ENCODE results near the gene LRCH3. TPM values are rescaled to one million over a fixed set of nuclear protein-coding genes. Genes with fewer than 3 reads are reported as not detected.
"Not testable (repeated sequence)": the region's sequence is repeated elsewhere in the genome, so short reads cannot be mapped to it uniquely, and the experiment has no call there.

Gene LRCH3
- total RNA-seq, 1 donor from 2014 or later = 96.1 TPM

DNA sequence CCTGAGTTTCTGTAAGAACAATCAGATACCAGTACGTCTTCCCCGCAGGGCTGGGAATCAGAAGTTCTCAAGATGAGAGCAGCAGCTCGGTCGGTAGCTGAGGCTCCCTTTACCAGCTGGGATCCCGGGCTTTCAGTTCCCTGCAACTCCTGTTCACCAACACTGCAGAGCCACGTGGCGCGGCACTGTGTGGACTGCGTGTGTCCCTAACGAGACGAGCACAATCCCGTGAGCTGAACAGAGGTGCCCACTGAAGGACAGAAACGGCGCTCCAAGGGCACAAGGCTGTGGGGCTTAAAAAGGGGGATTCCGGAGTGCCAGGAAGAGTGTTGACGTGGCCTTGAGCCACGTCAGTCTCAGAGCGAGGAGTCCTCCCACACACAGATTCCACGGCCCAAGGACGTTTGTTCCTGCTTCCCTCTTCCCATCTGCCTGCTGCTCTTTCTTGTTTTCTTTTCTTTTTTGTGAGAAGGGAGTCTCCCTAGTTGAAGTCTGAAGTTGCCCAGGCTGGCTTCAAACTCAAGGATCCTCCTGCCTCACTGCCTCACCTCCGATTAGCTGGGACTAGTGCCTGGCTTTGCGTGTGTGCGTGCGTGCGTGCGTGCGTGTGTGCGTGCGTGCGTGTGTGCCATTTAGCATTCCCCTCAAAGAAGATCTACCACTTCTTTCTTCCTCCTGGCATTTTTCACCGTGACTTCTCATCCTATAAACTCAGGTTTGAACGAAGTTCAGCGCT is 121.9 kb downstream of the LRCH3 start:
- Mint-ChIP-seq H3K36me3 (ENCODE audit: low read depth) (peaks cover 6% of the 10 kb centered on the region), H3K27me3 (no peaks in the 10 kb centered on the region), H3K4me3 (no peak overlapping the region), H3K9me3 (no peaks in the 10 kb centered on the region), H3K27ac (no peak overlapping the region), H3K4me1 (no peaks in the 10 kb centered on the region)
- CTCF ChIA-PET = no interaction called here
- TF ChIP-seq, protein P1, sequence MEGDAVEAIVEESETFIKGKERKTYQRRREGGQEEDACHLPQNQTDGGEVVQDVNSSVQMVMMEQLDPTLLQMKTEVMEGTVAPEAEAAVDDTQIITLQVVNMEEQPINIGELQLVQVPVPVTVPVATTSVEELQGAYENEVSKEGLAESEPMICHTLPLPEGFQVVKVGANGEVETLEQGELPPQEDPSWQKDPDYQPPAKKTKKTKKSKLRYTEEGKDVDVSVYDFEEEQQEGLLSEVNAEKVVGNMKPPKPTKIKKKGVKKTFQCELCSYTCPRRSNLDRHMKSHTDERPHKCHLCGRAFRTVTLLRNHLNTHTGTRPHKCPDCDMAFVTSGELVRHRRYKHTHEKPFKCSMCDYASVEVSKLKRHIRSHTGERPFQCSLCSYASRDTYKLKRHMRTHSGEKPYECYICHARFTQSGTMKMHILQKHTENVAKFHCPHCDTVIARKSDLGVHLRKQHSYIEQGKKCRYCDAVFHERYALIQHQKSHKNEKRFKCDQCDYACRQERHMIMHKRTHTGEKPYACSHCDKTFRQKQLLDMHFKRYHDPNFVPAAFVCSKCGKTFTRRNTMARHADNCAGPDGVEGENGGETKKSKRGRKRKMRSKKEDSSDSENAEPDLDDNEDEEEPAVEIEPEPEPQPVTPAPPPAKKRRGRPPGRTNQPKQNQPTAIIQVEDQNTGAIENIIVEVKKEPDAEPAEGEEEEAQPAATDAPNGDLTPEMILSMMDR (IDR thresholded peaks at IDR 0.05) = no peak
- intact Hi-C loops (cut with micrococcal nuclease) = no loop called here
- DNase-seq = no peak
- POLR2A ChIA-PET = no interaction called here
- ATAC-seq (ENCODE audit: low read depth) = no peak

DNA sequence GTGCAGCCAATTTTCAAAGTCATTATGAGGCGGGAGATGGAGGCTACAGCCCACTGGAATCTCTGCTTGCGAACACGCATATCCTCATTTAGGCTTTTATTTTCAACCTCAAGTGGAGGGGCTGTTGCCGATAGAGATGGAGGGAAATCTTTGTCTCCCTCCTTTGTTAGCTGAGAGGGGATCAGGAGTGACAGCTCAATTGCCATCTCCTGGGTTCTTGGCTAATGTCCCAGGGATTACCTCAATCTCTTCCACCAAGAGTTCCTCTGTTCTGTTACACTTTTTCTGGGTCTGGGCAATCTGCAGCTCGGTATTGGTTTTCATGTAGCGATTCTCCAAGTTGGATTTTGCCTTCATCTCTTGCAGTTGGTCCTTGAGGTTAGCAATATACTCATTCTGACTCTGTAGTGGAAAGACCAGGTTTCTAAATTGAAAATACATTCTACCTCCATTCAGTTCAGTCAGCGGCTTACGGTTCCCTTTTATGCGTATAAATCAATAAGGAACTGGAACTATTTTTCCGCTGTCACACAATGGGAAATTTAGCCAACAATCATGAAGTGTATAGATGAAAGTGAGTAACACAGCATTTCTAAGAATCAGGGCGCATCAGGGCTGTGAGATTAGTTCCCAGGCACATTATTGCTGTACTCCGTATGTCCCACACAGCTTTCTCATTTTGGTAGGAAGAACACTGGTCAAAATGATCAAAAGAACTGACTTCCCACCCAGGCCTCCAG is 122.8 kb downstream of the LRCH3 start:
- ChIA-PET POLR2A (no interaction called here), CTCF (no interaction called here)
- H3K4me3 Mint-ChIP-seq = no peak overlapping the region
- intact Hi-C loops (cut with micrococcal nuclease) = no loop called here
- H3K27me3 Mint-ChIP-seq = no peaks in the 10 kb centered on the region
- H3K27ac Mint-ChIP-seq = no peak overlapping the region
- no peaks in the 10 kb centered on the region for H3K9me3 Mint-ChIP-seq
- H3K36me3 Mint-ChIP-seq (ENCODE audit: low read depth) = peaks cover 6% of the 10 kb centered on the region
- no peak for DNase-seq
- H3K4me1 Mint-ChIP-seq = no peaks in the 10 kb centered on the region
- TF ChIP-seq, protein P1 (IDR thresholded peaks at IDR 0.05) = no peak
- ATAC-seq (ENCODE audit: low read depth) = no peak

DNA sequence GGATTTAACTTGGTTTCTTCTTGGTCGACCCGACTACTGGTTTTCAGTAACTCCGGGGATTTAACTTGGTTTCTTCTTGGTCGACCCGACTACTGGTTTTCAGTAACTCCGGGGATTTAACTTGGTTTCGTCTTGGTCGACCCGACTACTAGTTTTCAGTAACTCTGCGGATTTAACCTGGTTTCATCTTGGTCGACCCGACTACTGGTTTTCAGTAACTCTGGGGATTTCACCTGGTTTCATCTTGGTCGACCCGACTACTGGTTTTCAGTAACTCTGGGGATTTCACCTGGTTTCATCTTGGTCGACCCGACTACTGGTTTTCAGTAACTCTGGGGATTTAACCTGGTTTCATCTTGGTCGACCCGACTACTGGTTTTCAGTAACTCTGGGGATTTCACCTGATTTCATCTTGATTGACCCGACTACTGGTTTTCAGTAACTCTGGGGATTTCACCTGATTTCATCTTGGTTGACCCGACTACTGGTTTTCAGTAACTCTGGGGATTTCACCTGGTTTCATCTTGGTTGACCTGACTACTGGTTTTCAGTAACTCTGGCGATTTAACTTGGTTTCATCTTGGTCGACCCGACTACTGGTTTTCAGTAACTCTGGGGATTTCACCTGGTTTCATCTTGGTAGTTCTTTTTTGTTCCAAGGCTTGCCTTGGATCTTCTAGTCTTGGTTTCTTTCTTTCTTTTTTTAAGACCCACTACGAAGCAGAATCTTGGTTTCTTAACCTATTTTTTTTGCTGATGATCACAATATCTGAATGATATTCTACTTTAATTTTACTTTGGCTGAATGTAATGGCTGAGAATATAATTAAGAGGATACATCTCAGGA is 130.6 kb downstream of the LRCH3 start:
- H3K9me3 Mint-ChIP-seq; intact Hi-C loops (cut with micrococcal nuclease); POLR2A ChIA-PET; H3K4me3 Mint-ChIP-seq; H3K4me1 Mint-ChIP-seq; H3K27me3 Mint-ChIP-seq; DNase-seq; CTCF ChIA-PET; ATAC-seq (ENCODE audit: low read depth); H3K27ac Mint-ChIP-seq: not testable (repeated sequence)
- peaks cover 16% of the 10 kb centered on the region for H3K36me3 Mint-ChIP-seq (ENCODE audit: low read depth)

DNA sequence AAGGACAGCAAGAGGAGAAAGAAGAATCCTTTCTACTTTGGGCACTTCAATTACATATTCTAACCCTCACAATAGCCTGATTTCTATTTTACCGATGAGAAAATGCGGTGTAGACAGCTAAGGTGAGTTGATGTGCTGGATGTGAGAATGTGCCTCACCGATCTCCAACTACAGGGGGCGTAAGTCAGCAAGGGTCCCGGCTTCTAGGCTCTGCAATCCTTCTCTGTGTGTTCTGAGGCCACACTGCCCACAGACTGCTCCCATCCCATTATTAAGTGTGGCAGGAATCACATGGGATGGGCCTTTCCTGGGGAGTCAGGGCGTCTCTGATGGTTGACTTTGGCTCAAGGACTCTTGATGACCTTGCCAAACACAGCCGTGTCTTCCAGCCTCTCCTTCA is 135.4 kb downstream of the LRCH3 start:
- Mint-ChIP-seq H3K4me3 (no peak overlapping the region), H3K9me3 (no peaks in the 10 kb centered on the region), H3K27me3 (no peaks in the 10 kb centered on the region), H3K27ac (no peak overlapping the region), H3K4me1 (no peaks in the 10 kb centered on the region), H3K36me3 (ENCODE audit: low read depth) (peaks cover 37% of the 10 kb centered on the region)
- ChIA-PET CTCF (no interaction called here), POLR2A (no interaction called here)
- intact Hi-C loops (cut with micrococcal nuclease) = no loop called here
- DNase-seq (no peak), ATAC-seq (ENCODE audit: low read depth) (no peak)
- TF ChIP-seq, protein P1 (IDR thresholded peaks at IDR 0.05) = no peak

DNA sequence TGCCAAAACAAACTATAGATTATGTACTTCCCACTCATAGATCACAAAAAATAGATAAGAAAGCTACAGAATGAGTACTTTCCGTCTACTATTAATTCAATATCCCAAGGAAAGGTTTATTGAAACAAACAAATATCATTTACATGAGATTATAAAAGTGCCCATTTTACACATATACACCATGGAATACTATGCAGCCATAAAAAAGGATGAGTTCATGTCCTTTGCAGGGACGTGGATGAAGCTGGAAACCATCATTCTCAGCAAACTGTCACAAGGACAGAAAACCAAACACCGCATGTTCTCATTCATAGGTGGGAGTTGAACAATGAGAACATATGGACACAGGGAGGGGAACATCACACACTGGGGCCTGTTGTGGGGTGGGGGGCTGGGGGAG is 136.5 kb downstream of the LRCH3 start:
- CTCF ChIA-PET = not testable (repeated sequence)

More for the DNA sequence above, 136.5 kb downstream of the LRCH3 start:
- H3K9me3 Mint-ChIP-seq; H3K27ac Mint-ChIP-seq; H3K4me3 Mint-ChIP-seq; POLR2A ChIA-PET; intact Hi-C loops (cut with micrococcal nuclease); H3K27me3 Mint-ChIP-seq; ATAC-seq (ENCODE audit: low read depth); DNase-seq; H3K4me1 Mint-ChIP-seq: not testable (repeated sequence)
- H3K36me3 Mint-ChIP-seq (ENCODE audit: low read depth) = peaks cover 35% of the 10 kb centered on the region

Data from activated B cell treated with CpG ODN at 0.5 μM for 24 hours (primary cell).